NCI-H1105 treated with DMSO at 0.1 percent for 48 hours (cell line): ENCODE measurements around the gene SOX21.

Experiments used
- DNase-seq: peaks from one replicate; lab custom pipeline; 2025; lab: John Stamatoyannopoulos, UW

SOX21 gene

DNA sequence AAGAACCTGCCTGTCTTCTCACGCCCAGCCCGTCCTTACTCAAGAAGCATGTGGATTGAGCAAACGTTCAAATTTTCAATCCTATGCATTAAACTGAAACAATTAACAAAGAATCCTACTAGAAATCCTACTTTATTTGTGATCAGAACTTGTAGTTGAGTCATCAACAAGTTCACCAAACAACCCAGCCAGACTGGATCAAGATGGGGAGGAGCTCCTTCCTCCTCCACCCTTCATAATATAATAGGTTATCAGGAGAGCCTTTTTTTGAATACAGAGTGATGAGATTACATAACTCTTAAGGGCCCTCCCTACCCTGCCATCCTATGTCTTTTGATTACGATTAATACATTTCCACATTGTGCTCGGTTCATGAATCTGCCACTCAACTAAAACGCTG, 32.7 kb downstream of the SOX21 start:
- no peak for DNase-seq

- no peak for DNase-seq
These were observed 33.5 kb downstream of the SOX21 start for GRCh38 chr13:94678845-94679244.

DNA sequence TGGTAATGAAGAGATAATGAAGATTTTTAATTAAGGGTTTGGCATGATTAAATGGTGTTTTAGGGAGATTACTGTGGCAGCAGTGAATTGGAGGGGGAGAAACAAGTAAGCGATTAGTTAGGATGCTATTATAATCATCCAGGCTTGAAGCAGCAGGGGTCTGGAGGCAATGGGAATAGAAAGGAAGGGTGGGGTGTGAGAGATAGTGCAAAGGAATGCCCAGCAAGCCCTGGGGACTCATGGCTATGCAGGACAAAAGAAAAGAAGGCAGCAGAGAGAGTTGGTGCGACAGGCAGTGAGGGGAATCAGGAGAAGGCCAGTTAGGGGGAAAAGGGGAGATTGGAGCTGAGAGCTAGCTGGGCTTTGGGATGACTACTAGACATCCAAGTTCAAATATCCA, 34.5 kb downstream of the SOX21 start:
- no peak for DNase-seq

DNA sequence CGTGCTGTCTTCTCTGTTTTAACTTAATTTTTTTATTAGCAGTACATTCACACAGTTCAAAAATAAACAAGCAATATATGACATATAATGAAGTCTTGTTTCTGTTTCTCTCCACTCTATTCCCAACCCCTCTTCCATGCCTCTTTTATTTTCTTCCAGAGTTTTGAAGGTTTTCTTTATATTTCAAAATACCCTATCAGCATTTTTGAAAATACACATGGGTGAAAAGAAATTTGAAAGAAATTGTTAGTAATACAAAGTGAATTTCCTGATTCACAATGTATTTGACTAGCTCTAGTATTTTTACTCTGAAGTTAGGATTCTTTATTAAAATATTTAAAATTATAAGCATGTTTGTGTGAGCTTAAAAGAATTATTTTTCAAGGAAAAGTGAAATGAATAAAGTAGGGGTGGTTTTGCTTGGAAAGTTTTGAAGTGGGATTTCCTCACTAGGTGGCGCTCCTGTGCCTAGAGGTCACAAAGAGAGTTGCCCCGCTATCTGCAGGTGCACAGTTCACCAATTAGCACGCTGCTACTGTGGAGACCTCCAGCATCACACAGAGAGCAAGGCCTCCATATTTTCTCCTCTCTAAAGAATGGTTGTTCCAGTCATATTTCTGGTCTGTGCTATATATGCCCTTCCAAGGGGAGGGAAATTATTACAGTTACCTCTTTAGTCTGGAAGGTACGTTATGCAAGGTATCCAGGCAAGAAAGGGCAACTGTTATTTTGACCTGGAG, 37.6 kb downstream of the SOX21 start:
- peak; percentile 48 for DNase-seq

DNA sequence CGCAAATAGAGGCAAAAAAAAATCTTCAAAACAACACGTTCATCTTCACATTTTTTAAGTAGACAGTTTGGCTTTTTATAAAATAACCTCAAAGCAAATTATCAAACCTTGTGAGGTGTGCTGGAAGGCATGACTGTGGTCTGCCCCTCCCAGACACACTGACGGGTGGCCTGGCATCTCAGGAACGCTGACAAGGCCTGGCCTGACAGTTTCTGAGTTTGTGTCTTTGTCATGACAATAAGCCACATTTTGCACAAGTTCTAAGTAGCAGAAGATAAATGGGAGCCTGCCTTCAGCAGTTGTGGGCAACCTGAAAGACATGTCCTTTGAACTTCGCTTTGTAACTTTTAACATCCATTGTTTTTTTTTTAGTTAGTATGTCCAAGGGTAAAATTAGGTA, 38.5 kb downstream of the SOX21 start:
- DNase-seq = no peak

GRCh38 chr13:94672400-94672799, 39.9 kb downstream of the SOX21 start:
- DNase-seq = no peak

DNA sequence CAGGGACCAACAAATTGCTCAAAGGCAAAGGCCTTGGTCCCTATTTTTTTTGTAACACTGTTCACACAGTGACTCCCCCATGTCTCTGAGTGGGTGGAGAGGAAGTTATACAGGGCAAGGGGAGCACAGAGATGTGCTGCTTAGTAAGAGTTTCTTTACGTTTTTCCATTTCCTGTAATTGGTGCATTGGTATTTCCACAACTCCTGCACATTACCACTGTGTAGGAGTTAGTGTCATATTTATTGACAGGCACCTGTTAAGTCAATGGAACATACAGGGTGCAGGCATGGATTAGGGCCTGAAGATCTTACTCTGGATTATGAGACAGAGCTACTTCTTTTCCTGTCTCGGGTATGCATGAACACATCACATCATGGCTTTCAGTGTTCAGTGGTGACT, 45.2 kb downstream of the SOX21 start:
- DNase-seq = no peak

DNA sequence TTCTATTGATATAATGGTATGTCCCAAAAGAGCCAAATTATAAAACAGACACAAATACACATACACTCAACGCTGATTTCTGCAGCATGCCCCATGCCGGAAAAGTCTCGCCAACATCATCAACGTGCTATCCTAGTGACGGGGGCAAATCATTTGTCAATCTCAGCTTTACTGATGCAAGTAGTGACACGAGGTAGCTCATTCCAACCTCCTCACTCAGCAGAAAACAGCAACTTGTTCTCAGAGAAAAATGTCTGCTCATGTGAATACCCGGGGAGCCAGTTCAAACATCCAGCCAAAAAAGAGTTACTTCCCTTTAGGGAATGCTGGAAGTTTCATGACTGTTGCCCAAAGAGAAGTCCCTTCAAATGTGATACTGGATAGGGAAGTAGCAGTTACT, 46.3 kb downstream of the SOX21 start:
- DNase-seq = no peak

GRCh38 chr13:94664889-94665288, 47.5 kb downstream of the SOX21 start:
- DNase-seq = no peak

DNA sequence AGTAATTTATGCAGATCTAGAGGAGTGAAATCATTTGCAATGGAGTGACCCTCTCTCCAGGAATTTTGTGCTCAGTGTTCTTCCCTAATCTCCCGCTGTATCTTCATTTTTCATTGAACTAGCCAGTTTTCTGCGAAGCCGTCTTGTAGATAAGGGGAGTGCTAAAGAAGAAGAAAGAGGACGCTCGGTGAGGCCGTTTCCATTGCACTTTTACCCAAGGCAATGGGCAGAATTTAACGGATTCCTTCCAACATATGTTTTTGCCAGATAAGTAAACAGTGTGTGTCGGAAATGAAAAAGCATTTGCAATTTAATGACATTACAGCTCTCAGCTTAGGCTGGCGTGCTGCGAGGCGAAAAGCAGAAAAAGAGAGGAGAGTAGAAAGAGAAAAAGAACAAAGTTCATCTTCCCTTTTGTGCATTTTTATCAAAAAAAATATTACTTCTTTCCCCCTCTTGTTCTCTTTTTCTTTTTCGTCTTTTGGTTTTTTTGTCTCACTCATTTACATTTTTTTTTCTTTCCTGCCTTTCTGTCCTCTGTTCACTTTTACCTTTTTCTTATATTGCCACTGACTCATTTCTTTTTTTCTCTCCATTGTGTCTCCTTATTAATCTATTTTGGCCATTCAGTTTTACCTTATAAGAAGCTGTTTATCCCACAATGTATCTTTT, 49.9 kb downstream of the SOX21 start:
- DNase-seq = no peak

- DNase-seq = no peak
These were observed 50.9 kb downstream of the SOX21 start for GRCh38 chr13:94661406-94661805.

- peak; percentile 51 for DNase-seq
These were observed 51.5 kb downstream of the SOX21 start for GRCh38 chr13:94660695-94661326.
